Fibroblast of villous mesenchyme (primary cell): ENCODE measurements around the gene RICTOR. TPM values are rescaled to one million over a fixed set of nuclear protein-coding genes. Genes with fewer than 3 reads are reported as not detected.

Experiments used
- DNase-seq: peaks from one replicate; pipeline ENCODE4 v3.0.0-alpha.2; 2010; ENCODE audit warnings: low read depth
- H3K4me3 ChIP-seq: 2 replicates; pipeline ENCODE4 v1.5.1; 2011; ENCODE audit warnings: low read depth, mild to moderate bottlenecking, low read length
- total RNA-seq: library from RNA; depleted of rRNA; stranded (reverse); fragments of >200 nt; gene quantifications from 2 replicates; pipeline ENCODE4 v1.2.3, GENCODE V29; 2012
- TF ChIP-seq, protein P1 (sequence below): IDR thresholded peaks from 2 replicates; pipeline ENCODE4 v1.5.1; 2012; ENCODE audit warnings: low read depth, mild to moderate bottlenecking, low read length; ENCODE audit not compliant: insufficient read depth

RICTOR gene, protein sequence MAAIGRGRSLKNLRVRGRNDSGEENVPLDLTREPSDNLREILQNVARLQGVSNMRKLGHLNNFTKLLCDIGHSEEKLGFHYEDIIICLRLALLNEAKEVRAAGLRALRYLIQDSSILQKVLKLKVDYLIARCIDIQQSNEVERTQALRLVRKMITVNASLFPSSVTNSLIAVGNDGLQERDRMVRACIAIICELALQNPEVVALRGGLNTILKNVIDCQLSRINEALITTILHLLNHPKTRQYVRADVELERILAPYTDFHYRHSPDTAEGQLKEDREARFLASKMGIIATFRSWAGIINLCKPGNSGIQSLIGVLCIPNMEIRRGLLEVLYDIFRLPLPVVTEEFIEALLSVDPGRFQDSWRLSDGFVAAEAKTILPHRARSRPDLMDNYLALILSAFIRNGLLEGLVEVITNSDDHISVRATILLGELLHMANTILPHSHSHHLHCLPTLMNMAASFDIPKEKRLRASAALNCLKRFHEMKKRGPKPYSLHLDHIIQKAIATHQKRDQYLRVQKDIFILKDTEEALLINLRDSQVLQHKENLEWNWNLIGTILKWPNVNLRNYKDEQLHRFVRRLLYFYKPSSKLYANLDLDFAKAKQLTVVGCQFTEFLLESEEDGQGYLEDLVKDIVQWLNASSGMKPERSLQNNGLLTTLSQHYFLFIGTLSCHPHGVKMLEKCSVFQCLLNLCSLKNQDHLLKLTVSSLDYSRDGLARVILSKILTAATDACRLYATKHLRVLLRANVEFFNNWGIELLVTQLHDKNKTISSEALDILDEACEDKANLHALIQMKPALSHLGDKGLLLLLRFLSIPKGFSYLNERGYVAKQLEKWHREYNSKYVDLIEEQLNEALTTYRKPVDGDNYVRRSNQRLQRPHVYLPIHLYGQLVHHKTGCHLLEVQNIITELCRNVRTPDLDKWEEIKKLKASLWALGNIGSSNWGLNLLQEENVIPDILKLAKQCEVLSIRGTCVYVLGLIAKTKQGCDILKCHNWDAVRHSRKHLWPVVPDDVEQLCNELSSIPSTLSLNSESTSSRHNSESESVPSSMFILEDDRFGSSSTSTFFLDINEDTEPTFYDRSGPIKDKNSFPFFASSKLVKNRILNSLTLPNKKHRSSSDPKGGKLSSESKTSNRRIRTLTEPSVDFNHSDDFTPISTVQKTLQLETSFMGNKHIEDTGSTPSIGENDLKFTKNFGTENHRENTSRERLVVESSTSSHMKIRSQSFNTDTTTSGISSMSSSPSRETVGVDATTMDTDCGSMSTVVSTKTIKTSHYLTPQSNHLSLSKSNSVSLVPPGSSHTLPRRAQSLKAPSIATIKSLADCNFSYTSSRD (N-terminal part only)
- 47.4 and 50.1 TPM in 2 replicates for total RNA-seq

- peak; percentile 86 for DNase-seq
- peak within 1 kb of the TSS; percentile 94 for H3K4me3 ChIP-seq
- TF ChIP-seq, protein P1, sequence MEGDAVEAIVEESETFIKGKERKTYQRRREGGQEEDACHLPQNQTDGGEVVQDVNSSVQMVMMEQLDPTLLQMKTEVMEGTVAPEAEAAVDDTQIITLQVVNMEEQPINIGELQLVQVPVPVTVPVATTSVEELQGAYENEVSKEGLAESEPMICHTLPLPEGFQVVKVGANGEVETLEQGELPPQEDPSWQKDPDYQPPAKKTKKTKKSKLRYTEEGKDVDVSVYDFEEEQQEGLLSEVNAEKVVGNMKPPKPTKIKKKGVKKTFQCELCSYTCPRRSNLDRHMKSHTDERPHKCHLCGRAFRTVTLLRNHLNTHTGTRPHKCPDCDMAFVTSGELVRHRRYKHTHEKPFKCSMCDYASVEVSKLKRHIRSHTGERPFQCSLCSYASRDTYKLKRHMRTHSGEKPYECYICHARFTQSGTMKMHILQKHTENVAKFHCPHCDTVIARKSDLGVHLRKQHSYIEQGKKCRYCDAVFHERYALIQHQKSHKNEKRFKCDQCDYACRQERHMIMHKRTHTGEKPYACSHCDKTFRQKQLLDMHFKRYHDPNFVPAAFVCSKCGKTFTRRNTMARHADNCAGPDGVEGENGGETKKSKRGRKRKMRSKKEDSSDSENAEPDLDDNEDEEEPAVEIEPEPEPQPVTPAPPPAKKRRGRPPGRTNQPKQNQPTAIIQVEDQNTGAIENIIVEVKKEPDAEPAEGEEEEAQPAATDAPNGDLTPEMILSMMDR: no peak
Measured at GRCh38 chr5:39074017-39074814, at the start of gene RICTOR. RICTOR (minus strand) TSS chr5:39074399; CDS start chr5:39074377, 22 bp downstream.

GRCh38 chr5:39121922-39122321 is 47.7 kb upstream of the RICTOR start:
- TF ChIP-seq, protein P1: no peak
- DNase-seq: no peak

GRCh38 chr5:39121315-39121714 is 47.1 kb upstream of the RICTOR start:
- TF ChIP-seq, protein P1: no peak
- no peak overlapping the region for H3K4me3 ChIP-seq
- no peak for DNase-seq

More at GRCh38 chr5:39121922-39122321, 47.7 kb upstream of the RICTOR start:
- no peak overlapping the region for H3K4me3 ChIP-seq

DNA sequence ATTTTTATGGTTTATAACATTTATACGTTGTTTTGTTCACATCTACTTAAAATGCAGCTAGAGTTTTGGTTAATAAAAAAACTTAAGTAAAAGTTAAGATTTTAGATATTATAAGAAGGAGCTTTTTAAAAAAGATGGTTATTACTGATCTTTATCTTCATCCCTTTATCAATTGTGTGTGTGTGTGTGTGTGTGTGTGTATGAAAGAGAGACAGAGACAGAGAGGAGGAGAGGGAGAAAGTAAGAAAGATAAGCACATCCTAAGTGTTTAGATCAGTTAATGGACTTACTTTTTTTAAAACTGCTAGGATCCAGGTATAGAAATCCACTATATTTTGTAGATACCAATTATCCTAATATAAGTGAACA is 45.8 kb upstream of the RICTOR start:
- TF ChIP-seq, protein P1: no peak
- no peak for DNase-seq
- H3K4me3 ChIP-seq: no peak overlapping the region

GRCh38 chr5:39119404-39120051 is 45.3 kb upstream of the RICTOR start:
- H3K4me3 ChIP-seq: no peak overlapping the region
- DNase-seq: no peak
- TF ChIP-seq, protein P1: no peak
